CD14-positive monocyte (primary cell): ENCODE results near the gene CCL18. TPM values are rescaled to one million over a fixed set of nuclear protein-coding genes. Genes with fewer than 3 reads are reported as not detected.

ENCODE experiments used
- DNase-seq, 3 donors: peaks; one replicate each; pipeline ENCODE4 v3.0.0-alpha.2; 2011 to 2022
- H2AFZ ChIP-seq: 2 replicates; pipeline ENCODE4 v1.6.0; 2012; ENCODE audit warnings: mild to moderate bottlenecking, low read depth, low read length, inconsistent platforms; ENCODE audit not compliant: insufficient read depth, poor library complexity, severe bottlenecking
- H3K27ac ChIP-seq, 2 donors: 1 replicate in 1 of 2; 2 replicates in 1 of 2; pipeline ENCODE4 v1.5.1; 2012 to 2013; ENCODE audit warnings: low read length in 2 of 2, control low read depth in 1 of 2, inconsistent platforms in 1 of 2, low read depth in 1 of 2, mild to moderate bottlenecking in 1 of 2
- H3K27me3 ChIP-seq, 2 donors: one replicate each; pipeline versions ENCODE4 v1.6.0 to v1.6.1; 2011 to 2013; ENCODE audit warnings: low read length in 2 of 2; ENCODE audit not compliant: control insufficient read depth in 2 of 2, insufficient read depth in 2 of 2
- H3K36me3 ChIP-seq, 2 donors: replicated peaks in 1 of 2; 1 replicate in 1 of 2; 2 replicates in 1 of 2; pipeline versions ENCODE4 v1.5.1 to v1.6.1; 2012 to 2013; ENCODE audit warnings: low read length in 2 of 2, control low read depth in 1 of 2, inconsistent platforms in 1 of 2, mild to moderate bottlenecking in 1 of 2; ENCODE audit not compliant: insufficient read depth in 2 of 2, control insufficient read depth in 1 of 2
- H3K4me1 ChIP-seq, 2 donors: 1 replicate in 1 of 2; 2 replicates in 1 of 2; pipeline versions ENCODE4 v1.5.1 to v1.6.1; 2012 to 2013; ENCODE audit warnings: low read length in 2 of 2, control low read depth in 1 of 2, inconsistent platforms in 1 of 2, mild to moderate bottlenecking in 1 of 2, moderate library complexity in 1 of 2; ENCODE audit not compliant: insufficient read depth in 2 of 2, control insufficient read depth in 1 of 2
- H3K4me2 ChIP-seq: replicated peaks from 2 replicates; pipeline ENCODE3; 2012; ENCODE audit warnings: low read length, moderate library complexity, mild to moderate bottlenecking; ENCODE audit not compliant: poor library complexity, severe bottlenecking; ENCODE audit errors: extremely low read depth
- H3K4me3 ChIP-seq, 3 experiments: fragments of 200-600 bp in 1 of 3; sonication (generic) in 1 of 3; replicated peaks in 1 of 3; 1 replicate in 2 of 3; 2 replicates in 1 of 3; pipeline ENCODE4 v1.5.1; 2011 to 2013; ENCODE audit warnings: low read length in 3 of 3, mild to moderate bottlenecking in 3 of 3, control low read depth in 2 of 3, low read depth in 2 of 3, inconsistent platforms in 1 of 3, moderate library complexity in 1 of 3
- H3K79me2 ChIP-seq: 2 replicates; pipeline ENCODE4 v1.6.0; 2012; ENCODE audit warnings: mild to moderate bottlenecking, control low read depth, inconsistent platforms, low read length, moderate library complexity; ENCODE audit not compliant: insufficient read depth
- H3K9ac ChIP-seq: 2 replicates; pipeline ENCODE4 v1.6.0; 2017; ENCODE audit warnings: low read length, mild to moderate bottlenecking; ENCODE audit not compliant: insufficient read depth, poor library complexity, severe bottlenecking
- H3K9me3 ChIP-seq, 2 donors: replicated peaks in 1 of 2; 1 replicate in 1 of 2; 2 replicates in 1 of 2; pipeline versions ENCODE4 v1.5.1 to v1.6.1; 2012 to 2013; ENCODE audit warnings: low read length in 2 of 2, control low read depth in 1 of 2; ENCODE audit not compliant: control insufficient read depth in 1 of 2, insufficient read depth in 1 of 2
- H4K20me1 ChIP-seq: 2 replicates; pipeline ENCODE4 v1.6.0; 2012; ENCODE audit warnings: mild to moderate bottlenecking, low read length, control low read depth, moderate library complexity; ENCODE audit not compliant: insufficient read depth
- H3K27ac Mint-ChIP-seq, 7 donors: one replicate each; pipeline ENCODE4 v1.8.0; 2020; ENCODE audit warnings: mild to moderate bottlenecking in 7 of 7, mixed read lengths in 7 of 7, moderate library complexity in 6 of 7, inconsistent platforms in 2 of 7
- H3K27me3 Mint-ChIP-seq, 3 donors: one replicate each; pipeline ENCODE4 v1.8.0; 2021 to 2022; ENCODE audit warnings: low read depth in 3 of 3, mild to moderate bottlenecking in 3 of 3, mixed read lengths in 3 of 3, moderate library complexity in 3 of 3, inconsistent platforms in 1 of 3
- H3K36me3 Mint-ChIP-seq, 2 donors: one replicate each; pipeline ENCODE4 v1.8.0; 2020; ENCODE audit warnings: mixed read lengths in 2 of 2, inconsistent platforms in 1 of 2, mild to moderate bottlenecking in 1 of 2
- H3K4me1 Mint-ChIP-seq: one replicate; pipeline ENCODE4 v1.8.0; 2020; ENCODE audit warnings: mild to moderate bottlenecking, mixed read lengths
- H3K4me3 Mint-ChIP-seq, 2 donors: one replicate each; pipeline ENCODE4 v1.8.0; 2020; ENCODE audit warnings: mild to moderate bottlenecking in 2 of 2, mixed read lengths in 2 of 2, moderate library complexity in 1 of 2
- H3K9me3 Mint-ChIP-seq, 7 donors: one replicate each; pipeline ENCODE4 v1.8.0; 2020 to 2022; ENCODE audit warnings: mixed read lengths in 7 of 7, mild to moderate bottlenecking in 6 of 7, moderate library complexity in 6 of 7, inconsistent platforms in 2 of 7
- WGBS: methylation state at CpG from one replicate; pipeline ENCODE4 v1.1.5; 2013; ENCODE audit warnings: missing lambda C conversion rate; ENCODE audit not compliant: insufficient coverage; 5-methylcytosine and 5-hydroxymethylcytosine counted together
- intact Hi-C, 2 donors: fragments of 100-400 bp; cut with micrococcal nuclease; formaldehyde crosslinking; loops; one replicate each; pipeline versions ENCODE4 v1.15.0 to v1.15.1; 2023
- polyA plus RNA-seq, 3 donors: library from polyadenylated mRNA; depleted of rRNA in 1 of 3; unstranded in 2 of 3; stranded (reverse) in 1 of 3; fragments of 300-500 nt in 2 of 3; fragments of >200 nt in 1 of 3; fragmentation: Illumina TruSeq in 2 of 3; gene quantifications; 1 replicate in 2 of 3; 2 replicates in 1 of 3; pipeline ENCODE4 v1.2.3, GENCODE V29; 2012 to 2021
- TF ChIP-seq, protein P1 (sequence below): fragments of 200-600 bp; IDR thresholded peaks from one replicate; pipeline ENCODE4 v1.8.0; 2022; ENCODE audit warnings: antibody characterized with exemption, mild to moderate bottlenecking

The CCL18 gene
- polyA plus RNA-seq, 3 donors = not detected

DNA sequence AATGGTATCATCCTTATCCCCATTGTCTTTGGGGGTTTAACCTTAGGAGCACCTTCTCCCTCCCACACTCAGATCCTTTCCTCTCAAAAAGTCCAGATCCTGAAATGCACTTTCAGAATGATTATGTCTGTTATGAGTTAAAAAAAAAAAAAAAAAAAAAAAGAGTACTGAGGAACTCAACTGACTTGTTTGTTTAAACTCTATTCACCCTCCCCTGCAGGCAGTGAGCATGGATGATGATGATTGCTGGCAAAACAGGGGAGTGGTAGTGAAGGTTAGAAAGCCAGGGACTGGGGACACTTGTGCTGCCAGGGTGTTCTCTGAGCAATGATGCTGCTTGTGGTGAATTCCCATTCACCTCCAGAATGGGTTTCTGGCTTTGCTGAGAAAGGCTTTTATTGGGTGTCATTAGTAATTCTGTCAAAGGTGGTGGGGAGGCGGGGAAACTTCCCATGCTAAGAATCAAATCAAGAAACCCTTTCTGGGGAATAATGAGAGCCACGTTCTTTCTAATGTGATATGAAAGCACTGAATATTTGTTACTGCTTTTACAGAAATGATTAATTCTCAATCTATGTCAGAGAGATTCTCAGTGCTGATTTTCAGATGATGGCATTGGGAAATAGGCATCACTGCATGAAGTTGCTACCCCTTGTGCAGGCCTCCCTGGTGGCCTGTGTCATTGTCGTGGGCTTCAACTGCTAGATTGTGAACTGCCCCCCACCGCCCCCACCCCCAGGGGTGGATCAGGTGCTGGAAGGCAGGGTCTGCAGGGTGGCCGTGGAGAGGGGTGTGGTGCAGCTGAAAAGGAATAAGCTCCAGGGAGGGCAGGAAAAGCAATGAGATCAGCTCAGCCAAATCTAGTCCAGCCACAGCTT is 53.7 kb downstream of the CCL18 start:
- H3K9ac ChIP-seq = no peak overlapping the region
- Mint-ChIP-seq H3K27ac (peak overlapping the region in 1 of 7 donors; percentile 22), H3K4me3 (no peak overlapping the region), H3K9me3 (peaks cover under 1 to 6% (median 3%) of the 10 kb centered on the region in 7 donors), H3K27me3 (peaks cover 0 to 4% (median 4%) of the 10 kb centered on the region in 3 donors), H3K4me1 (peaks cover 1% of the 10 kb centered on the region), H3K36me3 (no peaks in the 10 kb centered on the region)
- WGBS = 100% methylated on average over 1 of the region's 5 CpGs
- no peaks in the 10 kb centered on the region for H3K9me3 ChIP-seq
- TF ChIP-seq, protein P1, sequence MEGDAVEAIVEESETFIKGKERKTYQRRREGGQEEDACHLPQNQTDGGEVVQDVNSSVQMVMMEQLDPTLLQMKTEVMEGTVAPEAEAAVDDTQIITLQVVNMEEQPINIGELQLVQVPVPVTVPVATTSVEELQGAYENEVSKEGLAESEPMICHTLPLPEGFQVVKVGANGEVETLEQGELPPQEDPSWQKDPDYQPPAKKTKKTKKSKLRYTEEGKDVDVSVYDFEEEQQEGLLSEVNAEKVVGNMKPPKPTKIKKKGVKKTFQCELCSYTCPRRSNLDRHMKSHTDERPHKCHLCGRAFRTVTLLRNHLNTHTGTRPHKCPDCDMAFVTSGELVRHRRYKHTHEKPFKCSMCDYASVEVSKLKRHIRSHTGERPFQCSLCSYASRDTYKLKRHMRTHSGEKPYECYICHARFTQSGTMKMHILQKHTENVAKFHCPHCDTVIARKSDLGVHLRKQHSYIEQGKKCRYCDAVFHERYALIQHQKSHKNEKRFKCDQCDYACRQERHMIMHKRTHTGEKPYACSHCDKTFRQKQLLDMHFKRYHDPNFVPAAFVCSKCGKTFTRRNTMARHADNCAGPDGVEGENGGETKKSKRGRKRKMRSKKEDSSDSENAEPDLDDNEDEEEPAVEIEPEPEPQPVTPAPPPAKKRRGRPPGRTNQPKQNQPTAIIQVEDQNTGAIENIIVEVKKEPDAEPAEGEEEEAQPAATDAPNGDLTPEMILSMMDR = no peak
- H3K4me2 ChIP-seq = no peak overlapping the region
- H4K20me1 ChIP-seq = no peaks in the 10 kb centered on the region
- H3K27ac ChIP-seq = no peak overlapping the region
- H3K79me2 ChIP-seq = no peaks in the 10 kb centered on the region
- DNase-seq = no peak
- no peaks in the 10 kb centered on the region for H3K4me1 ChIP-seq
- intact Hi-C loops = no loop called here
- H3K27me3 ChIP-seq = no peaks in the 10 kb centered on the region
- no peaks in the 10 kb centered on the region for H3K36me3 ChIP-seq
- H3K4me3 ChIP-seq = no peak overlapping the region
- no peak overlapping the region for H2AFZ ChIP-seq

DNA sequence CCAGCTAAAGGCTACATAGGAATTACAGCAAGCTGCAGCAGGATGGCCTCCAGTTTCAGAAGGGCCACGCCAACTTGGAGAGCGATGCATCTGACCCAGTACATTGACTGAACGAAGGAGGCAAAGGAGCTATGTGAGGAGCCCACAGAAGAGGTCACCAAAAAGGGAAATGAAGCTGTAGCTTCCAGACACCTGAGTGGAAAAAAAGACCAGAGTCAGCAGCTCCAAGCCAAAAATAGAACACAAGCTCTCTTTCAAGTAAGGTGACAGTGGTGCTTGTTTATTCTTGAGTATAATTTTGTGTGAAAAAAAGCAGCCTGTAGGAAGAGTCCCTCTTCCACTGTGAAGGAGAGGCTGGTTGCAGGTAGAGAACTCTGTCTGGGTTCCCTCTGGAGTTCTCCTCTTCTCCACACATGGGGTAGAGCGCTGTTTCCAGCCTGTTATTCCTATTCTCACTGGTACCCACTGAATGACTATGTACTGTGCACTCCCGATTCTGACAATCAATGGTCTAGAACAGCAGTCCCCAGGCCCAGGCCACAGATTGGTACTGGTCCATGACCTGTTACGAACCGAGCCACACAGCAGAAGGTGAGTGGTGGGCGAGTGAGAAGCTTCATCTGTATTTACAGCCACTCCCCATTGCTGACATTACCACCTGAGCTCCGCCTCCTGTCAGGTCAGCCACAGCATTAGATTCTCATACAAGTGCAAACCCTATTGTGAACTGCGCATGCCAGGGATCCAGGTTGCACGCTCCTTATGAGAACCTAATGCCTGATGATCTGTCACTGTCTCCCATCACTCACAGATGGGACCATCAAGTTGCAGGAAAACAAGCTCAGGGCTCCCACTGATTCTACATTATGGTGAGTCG is 54.6 kb downstream of the CCL18 start:
- H3K79me2 ChIP-seq = no peaks in the 10 kb centered on the region
- intact Hi-C loops = no loop called here
- H3K36me3 ChIP-seq = no peaks in the 10 kb centered on the region
- no peak for DNase-seq
- H3K9me3 ChIP-seq = no peaks in the 10 kb centered on the region
- H4K20me1 ChIP-seq = no peaks in the 10 kb centered on the region
- peaks cover 1% of the 10 kb centered on the region for H3K4me1 Mint-ChIP-seq
- H3K27me3 Mint-ChIP-seq = peaks cover 0 to 4% (median 4%) of the 10 kb centered on the region in 3 donors
- no peak overlapping the region for H3K9ac ChIP-seq
- no peak overlapping the region for H2AFZ ChIP-seq
- no peaks in the 10 kb centered on the region for H3K4me1 ChIP-seq
- H3K27me3 ChIP-seq = no peaks in the 10 kb centered on the region
- no peak overlapping the region for H3K4me2 ChIP-seq
- H3K4me3 Mint-ChIP-seq = no peak overlapping the region
- H3K36me3 Mint-ChIP-seq = no peaks in the 10 kb centered on the region
- H3K4me3 ChIP-seq = no peak overlapping the region
- peaks cover 0 to 4% (median 0%) of the 10 kb centered on the region in 7 donors for H3K9me3 Mint-ChIP-seq
- no peak overlapping the region for H3K27ac Mint-ChIP-seq
- TF ChIP-seq, protein P1 = no peak
- 99% methylated on average over 10 of the region's 12 CpGs for WGBS
- no peak overlapping the region for H3K27ac ChIP-seq
